HepG2 (cell line): ENCODE measurements around the gene ADAMTS12. TPM values are rescaled to one million over a fixed set of nuclear protein-coding genes. Genes with fewer than 3 reads are reported as not detected.

ENCODE experiments used
- ATAC-seq: fragments of 200-7000 bp; cut with Tn5 transposase; 3 replicates; pipeline ENCODE4 v1.9.1; 2020; ENCODE audit warnings: mild to moderate bottlenecking, moderate library complexity
- BruUV-seq: library from RNA; stranded (reverse); fragments of 400-500 nt; replicated peaks from 2 replicates; lab custom pipeline; 2021; lab: Mats Ljungman, UMichigan
- CTCF ChIA-PET: fragments of 300-600 bp; formaldehyde crosslinking; extraction: SDS; loops from one replicate; lab custom pipeline; 2021; ENCODE audit warnings: low total read pairs, inconsistent platforms, low intra/inter-chr PET ratio; lab: Yijun Ruan, JAX
- POLR2A ChIA-PET: fragments of 350-600 bp; sonication (Branson Sonifier 250); formaldehyde crosslinking; loops from one replicate; lab custom pipeline; 2020; ENCODE audit warnings: antibody characterized with exemption, inconsistent platforms; lab: Yijun Ruan, JAX
- DNase-seq: peaks from one replicate; pipeline ENCODE4 v3.0.0-alpha.2; 2015; ENCODE audit warnings: low spot score
- FAIRE-seq: peaks from 3 replicates; lab custom pipeline; 2011; peaks lifted over from hg19 to GRCh38; lab: Jason Lieb, UNC
- H2AFZ ChIP-seq: one replicate; pipeline ENCODE4 v1.6.1; 2011; ENCODE audit warnings: low read length, inconsistent platforms
- H3K27ac ChIP-seq: fragments of 300-600 bp; 3 replicates; pipeline ENCODE4 v1.8.0; 2011; ENCODE audit warnings: mixed run types, mild to moderate bottlenecking, mixed read lengths, low read length, inconsistent platforms; ENCODE audit not compliant: insufficient read depth; ENCODE audit errors: extremely low read length
- H3K27me3 ChIP-seq, 2 experiments: fragments of 200-600 bp in 1 of 2; 2 replicates in 1 of 2; 3 replicates in 1 of 2; pipeline versions ENCODE4 v1.6.0 to v1.8.0; 2011; ENCODE audit warnings: low read length in 2 of 2, mild to moderate bottlenecking in 2 of 2, moderate library complexity in 2 of 2, inconsistent platforms in 1 of 2; ENCODE audit not compliant: insufficient read depth in 2 of 2, control insufficient read depth in 1 of 2
- H3K36me3 ChIP-seq, 2 experiments: fragments of 200-600 bp in 1 of 2; replicated peaks in 1 of 2; 2 replicates in 1 of 2; 3 replicates in 1 of 2; pipeline versions ENCODE4 v1.5.1 to v1.8.0; 2011; ENCODE audit warnings: low read length in 2 of 2, inconsistent platforms in 1 of 2; ENCODE audit not compliant: insufficient read depth in 2 of 2, control insufficient read depth in 1 of 2
- H3K4me1 ChIP-seq: 2 replicates; pipeline ENCODE4 v1.5.1; 2012; ENCODE audit warnings: low read length, inconsistent platforms; ENCODE audit not compliant: insufficient read depth
- H3K4me2 ChIP-seq: 2 replicates; pipeline ENCODE4 v1.6.0; 2011; ENCODE audit warnings: low read depth, low read length, inconsistent platforms
- H3K4me3 ChIP-seq, 3 experiments: fragments of 200-600 bp in 1 of 3; sonication (generic), shearing (Covaris generic) in 1 of 3; replicated peaks in 1 of 3; 2 replicates each; pipeline ENCODE4 v1.5.1; 2011 to 2016; ENCODE audit warnings: low read length in 3 of 3, inconsistent platforms in 2 of 3, low read depth in 2 of 3, mild to moderate bottlenecking in 2 of 3, control low read depth in 1 of 3, mixed read lengths in 1 of 3; ENCODE audit not compliant: insufficient read depth in 1 of 3
- H3K79me2 ChIP-seq: one replicate; pipeline ENCODE4 v1.6.1; 2011; ENCODE audit warnings: low read length, inconsistent platforms; ENCODE audit not compliant: insufficient read depth
- H3K9ac ChIP-seq: 2 replicates; pipeline ENCODE4 v1.6.0; 2011; ENCODE audit warnings: mild to moderate bottlenecking, low read depth, low read length, inconsistent platforms; ENCODE audit not compliant: insufficient read depth
- H3K9me3 ChIP-seq: 2 replicates; pipeline ENCODE4 v1.5.1; 2012; ENCODE audit warnings: mild to moderate bottlenecking, low read length
- H4K20me1 ChIP-seq: 2 replicates; pipeline ENCODE4 v1.6.0; 2011; ENCODE audit warnings: inconsistent platforms, mild to moderate bottlenecking, low read length, moderate library complexity; ENCODE audit not compliant: insufficient read depth
- GABPA ChIP-seq, 2 experiments: IDR thresholded peaks; 2 replicates each; pipeline ENCODE4 v1.6.1; 2011 to 2016; ENCODE audit warnings: low read depth in 2 of 2, low read length in 1 of 2, missing biosample characterization in 1 of 2, missing genetic modification characterization in 1 of 2
- HIC2 ChIP-seq: sonication (generic); formaldehyde crosslinking; IDR thresholded peaks from 2 replicates; pipeline ENCODE4 v1.9.0; 2022; ENCODE audit warnings: low read depth, missing genetic modification reagents
- KDM3A ChIP-seq: IDR thresholded peaks from 2 replicates; pipeline ENCODE4 v1.6.1; 2018; ENCODE audit warnings: low read depth, missing compliant biosample characterization
- SOX6 ChIP-seq, 2 experiments: fragments of 450-650 bp in 1 of 2; sonication (generic) in 1 of 2; formaldehyde crosslinking in 1 of 2; IDR thresholded peaks; 2 replicates each; pipeline versions ENCODE4 v1.4.0 to v1.6.1; 2017 to 2020; ENCODE audit warnings: antibody characterized with exemption in 1 of 2, mild to moderate bottlenecking in 1 of 2, missing genetic modification reagents in 1 of 2
- TERF1 ChIP-seq: sonication (generic); formaldehyde crosslinking; IDR thresholded peaks from 2 replicates; pipeline ENCODE4 v1.8.0; 2022; ENCODE audit warnings: mild to moderate bottlenecking, missing genetic modification reagents, moderate library complexity
- ZNF12 ChIP-seq: sonication (generic); formaldehyde crosslinking; IDR thresholded peaks from 2 replicates; pipeline ENCODE4 v1.5.0; 2020; ENCODE audit warnings: missing genetic modification reagents
- ZNF569 ChIP-seq: sonication (generic); formaldehyde crosslinking; IDR thresholded peaks from 2 replicates; pipeline ENCODE4 v1.5.0; 2020; ENCODE audit warnings: mild to moderate bottlenecking, missing genetic modification reagents, moderate library complexity, borderline replicate concordance
- ZNF607 ChIP-seq: sonication (generic); formaldehyde crosslinking; IDR thresholded peaks from 2 replicates; pipeline ENCODE4 v1.5.1; 2020; ENCODE audit warnings: missing genetic modification reagents, mild to moderate bottlenecking, borderline replicate concordance
- WGBS: methylation state at CpG from one replicate; pipeline ENCODE4 v1.1.6; 2017; ENCODE audit warnings: low lambda C conversion rate; 5-methylcytosine and 5-hydroxymethylcytosine counted together
- in situ Hi-C: cut with HindIII; loops from 2 replicates; pipeline ENCODE4 v1.10.0; 2017; ENCODE audit warnings: low pct_unique_long_range_greater_than_20kb; ENCODE audit not compliant: extremely low pct_ligation_motif_present
- intact Hi-C: fragments of 100-400 bp; cut with micrococcal nuclease; formaldehyde crosslinking; loops from one replicate; pipeline ENCODE4 v1.10.0; 2022; ENCODE audit not compliant: unreplicated experiment
- polyA plus RNA-seq, 8 experiments: library from polyadenylated mRNA; depleted of rRNA in 3 of 8; stranded (reverse) in 7 of 8; unstranded in 1 of 8; fragments of >200 nt; fragmentation: Illumina TruSeq in 4 of 8; extraction: Trizol in 4 of 8; gene quantifications; 2 replicates each; pipeline versions ENCODE4 v1.2.1 to v1.2.3, GENCODE V29; 2011 to 2016; ENCODE audit warnings: low read depth in 4 of 8, missing spikeins in 1 of 8, mixed read lengths in 1 of 8; ENCODE audit not compliant: insufficient read depth in 1 of 8
- total RNA-seq, 5 experiments: library from RNA; depleted of rRNA; stranded (reverse); fragments of >200 nt; fragmentation: Illumina TruSeq; extraction: Trizol; gene quantifications; 2 replicates each; pipeline ENCODE4 v1.2.3, GENCODE V29; 2016; ENCODE audit warnings: low read depth in 1 of 5

The ADAMTS12 gene
- total and polyA plus RNA-seq, 2 of the 13 experiments (the other 11 are each of a cell fraction or from before 2014, with no cell fraction given) = 0.03 TPM; not detected in 1

- 38% methylated on average over 4 of the region's 4 CpGs for WGBS
- ChIA-PET POLR2A (no interaction called here), CTCF (no interaction called here)
- Histone ChIP-seq H2AFZ (no peak overlapping the region), H3K9ac (no peak overlapping the region), H3K27me3 (no peaks in the 10 kb centered on the region), H3K4me2 (no peak overlapping the region), H3K4me1 (no peaks in the 10 kb centered on the region), H4K20me1 (no peaks in the 10 kb centered on the region), H3K4me3 (no peak overlapping the region), H3K79me2 (no peaks in the 10 kb centered on the region), H3K36me3 (no peaks in the 10 kb centered on the region), H3K9me3 (no peaks in the 10 kb centered on the region), H3K27ac (no peak overlapping the region)
- BruUV-seq = no TSS peak
- in situ Hi-C loops (no loop called here), intact Hi-C loops (no loop called here)
- ATAC-seq (no peak), DNase-seq (no peak), FAIRE-seq (no peak)
- no peak for TF ChIP-seq TERF1 (CRISPR knock-in tag)
- no peak for TF ChIP-seq SOX6 (IDR thresholded peaks at IDR 0.05)
- no peak for TF ChIP-seq SOX6 (CRISPR knock-in tag; IDR thresholded peaks at IDR 0.05)
- TF ChIP-seq GABPA (IDR thresholded peaks at IDR 0.05; ENCODE audit: low read depth, low read length) = no peak
- TF ChIP-seq GABPA (CRISPR knock-in tag; IDR thresholded peaks at IDR 0.05; ENCODE audit: low read depth) = no peak
- TF ChIP-seq ZNF607 (CRISPR knock-in tag) = no peak
- TF ChIP-seq HIC2 (CRISPR knock-in tag) = no peak
- TF ChIP-seq ZNF12 (CRISPR knock-in tag) = no peak
- TF ChIP-seq KDM3A (CRISPR knock-in tag) = no peak
- no peak for TF ChIP-seq ZNF569
- TF ChIP-seq, all 625 proteins: peak for 0
Measured at GRCh38 chr5:33837301-33837700, 54.5 kb downstream of the ADAMTS12 start.
